Activated CD4-positive, alpha-beta T cell treated with anti-CD3 and anti-CD28 coated beads, Interleukin-2, amount 50 U/mL, for 16 hours (primary cell): Measurements from ENCODE around the gene RABL6.
"Not testable (repeated sequence)": the region's sequence is repeated elsewhere in the genome, so short reads cannot be mapped to it uniquely, and the experiment has no call there.

Source experiments
- DNase-seq: peaks from one replicate; pipeline ENCODE4 v3.0.0-alpha.2; 2020

Gene RABL6

GRCh38 chr9:136775191-136775590 lies 32.6 kb upstream of the RABL6 start:
- DNase-seq = no peak

- DNase-seq = no peak
These were observed 30.8 kb upstream of the RABL6 start for GRCh38 chr9:136776947-136777346.

GRCh38 chr9:136777359-136777758 lies 30.4 kb upstream of the RABL6 start:
- no peak for DNase-seq

- DNase-seq = no peak
These were observed 27.9 kb upstream of the RABL6 start for GRCh38 chr9:136779808-136780207.

- no peak for DNase-seq
These were observed 25.3 kb upstream of the RABL6 start for GRCh38 chr9:136782452-136782851.

GRCh38 chr9:136784249-136784996 lies 23.3 kb upstream of the RABL6 start:
- no peak for DNase-seq

- DNase-seq = no peak
These were observed 22.8 kb upstream of the RABL6 start for GRCh38 chr9:136784997-136785361.

GRCh38 chr9:136785565-136786355 lies 22.0 kb upstream of the RABL6 start:
- DNase-seq = not testable (repeated sequence)

GRCh38 chr9:136786451-136786850 lies 21.3 kb upstream of the RABL6 start:
- no peak for DNase-seq

GRCh38 chr9:136786983-136787382 lies 20.8 kb upstream of the RABL6 start:
- not testable (repeated sequence) for DNase-seq

GRCh38 chr9:136787690-136788400 lies 19.9 kb upstream of the RABL6 start:
- DNase-seq = peak; percentile 85

GRCh38 chr9:136788644-136789522 lies 18.9 kb upstream of the RABL6 start:
- DNase-seq = not testable (repeated sequence)

GRCh38 chr9:136789523-136789937 lies 18.2 kb upstream of the RABL6 start:
- DNase-seq = no peak

GRCh38 chr9:136790640-136791515 lies 16.9 kb upstream of the RABL6 start, which contains the start of gene TMEM141:
TMEM141 (plus strand) TSS chr9:136791344; CDS start chr9:136791371, 27 bp downstream.
- DNase-seq = peak; percentile 100

GRCh38 chr9:136791516-136792276 lies 16.1 kb upstream of the RABL6 start:
- DNase-seq = peak; percentile 72

- no peak for DNase-seq
These were observed 15.2 kb upstream of the RABL6 start for GRCh38 chr9:136792321-136793085.

- no peak for DNase-seq
These were observed 14.4 kb upstream of the RABL6 start for GRCh38 chr9:136793086-136793946.

- DNase-seq = no peak
These were observed 13.3 kb upstream of the RABL6 start for GRCh38 chr9:136794281-136794999.
